GM10266 (cell line): ENCODE measurements around the gene ADAM15.

ENCODE experiments used
- DNase-seq: peaks from one replicate; pipeline ENCODE4 v3.0.0; 2012; ENCODE audit errors: extremely low spot score
- CTCF ChIP-seq: IDR thresholded peaks from 2 replicates; pipeline ENCODE4 v1.5.1; 2012; ENCODE audit warnings: mild to moderate bottlenecking, low read depth; ENCODE audit not compliant: control insufficient read depth, insufficient read depth; ENCODE audit errors: missing control alignments

ADAM15 gene

DNA sequence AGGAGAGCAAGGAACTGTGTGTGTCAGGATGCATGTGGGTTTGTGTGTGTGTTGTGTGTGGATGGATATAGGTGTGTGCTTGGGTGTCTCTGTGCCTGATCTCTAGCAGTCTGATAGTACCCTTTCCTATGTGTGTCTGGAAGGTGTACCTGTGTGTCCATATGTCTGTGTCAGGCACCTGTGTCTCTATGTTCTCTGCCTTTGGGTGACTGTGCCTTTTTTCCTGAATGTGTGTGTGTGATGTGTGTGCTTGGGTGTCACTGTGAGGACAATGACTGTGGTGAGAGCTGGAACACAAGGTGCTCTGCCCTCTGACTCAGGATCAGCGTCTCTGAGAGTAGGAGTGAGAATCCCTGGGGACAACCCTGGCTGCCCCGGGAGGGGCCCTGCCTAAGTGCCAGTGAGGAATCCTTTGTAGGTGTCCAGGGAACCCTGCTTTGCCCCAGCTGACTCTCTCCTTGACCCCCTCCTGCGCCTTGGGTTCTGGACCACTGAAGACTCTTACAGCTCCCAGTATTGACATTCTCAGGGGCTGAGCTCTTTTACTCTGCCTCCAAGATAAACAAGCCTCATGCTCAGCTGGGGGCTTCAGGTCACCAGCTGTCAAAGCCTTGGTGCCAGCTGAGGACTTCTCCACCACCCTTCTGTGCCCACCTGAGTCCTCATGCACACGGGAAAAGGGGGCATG is 26.8 kb downstream of the ADAM15 start:
- no peak for DNase-seq
- no peak for TF ChIP-seq CTCF

GRCh38 chr1:155078469-155079209 is 27.5 kb downstream of the ADAM15 start, which contains the start of gene EFNA3:
Gene EFNA3, plus strand, starts transcription at chr1:155078837. Its CDS starts 105 bp downstream, at chr1:155078942.
- DNase-seq: peak; percentile 94
- TF ChIP-seq CTCF: no peak

GRCh38 chr1:155079210-155079486 is 28.0 kb downstream of the ADAM15 start:
- no peak for DNase-seq
- no peak for TF ChIP-seq CTCF

- TF ChIP-seq CTCF: no peak
- peak; percentile 58 for DNase-seq
Observed at GRCh38 chr1:155079487-155080311, 28.6 kb downstream of the ADAM15 start.

DNA sequence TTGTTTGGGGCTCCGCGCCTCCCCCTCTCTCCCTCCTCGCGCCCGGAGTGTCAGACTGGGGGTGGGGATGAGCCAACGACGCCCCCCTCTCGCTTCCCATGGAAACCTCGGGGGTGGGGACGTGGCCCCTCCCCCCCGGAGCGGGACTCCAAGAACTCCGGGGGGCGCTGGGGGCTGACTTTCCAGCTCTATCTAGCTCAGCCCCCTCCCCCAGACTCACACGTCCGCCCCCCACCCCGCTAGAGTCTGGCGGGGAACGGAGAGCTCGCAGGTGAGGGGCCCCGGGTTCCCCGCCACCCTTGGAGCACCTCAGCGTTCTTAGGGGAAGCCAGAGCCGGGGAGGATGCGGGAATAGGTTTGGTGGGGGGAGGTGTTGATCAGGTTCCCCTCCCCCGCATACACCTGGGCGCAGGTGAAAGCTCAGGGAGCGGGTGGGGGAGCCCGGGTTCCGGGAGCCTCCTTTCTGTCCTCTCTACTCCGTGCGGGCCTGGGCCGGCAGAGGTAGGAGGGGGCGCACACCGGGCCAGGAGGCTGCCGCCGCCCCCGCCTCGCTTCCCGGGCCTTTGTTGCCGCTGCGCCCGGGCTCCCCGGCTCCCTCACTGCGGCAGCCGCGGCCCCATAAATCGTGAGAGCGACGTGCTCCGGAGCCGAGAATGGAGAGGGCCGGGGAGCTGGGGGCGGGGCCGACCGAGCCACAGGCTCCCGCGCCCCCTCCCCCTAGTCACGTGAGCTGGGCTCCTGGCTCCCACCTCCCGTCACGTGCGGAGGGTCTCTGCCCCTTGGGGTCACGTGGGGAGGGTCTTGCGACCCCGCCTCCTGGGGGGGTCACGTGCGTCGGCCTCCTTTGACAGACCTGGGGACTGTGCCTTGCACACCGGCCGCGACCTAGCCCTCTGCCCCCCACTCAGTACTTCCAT is 29.5 kb downstream of the ADAM15 start:
- DNase-seq: peak; percentile 65

More for the DNA sequence above, 29.5 kb downstream of the ADAM15 start:
- no peak for TF ChIP-seq CTCF
